ENCODE results near the gene CREB3.

DNA sequence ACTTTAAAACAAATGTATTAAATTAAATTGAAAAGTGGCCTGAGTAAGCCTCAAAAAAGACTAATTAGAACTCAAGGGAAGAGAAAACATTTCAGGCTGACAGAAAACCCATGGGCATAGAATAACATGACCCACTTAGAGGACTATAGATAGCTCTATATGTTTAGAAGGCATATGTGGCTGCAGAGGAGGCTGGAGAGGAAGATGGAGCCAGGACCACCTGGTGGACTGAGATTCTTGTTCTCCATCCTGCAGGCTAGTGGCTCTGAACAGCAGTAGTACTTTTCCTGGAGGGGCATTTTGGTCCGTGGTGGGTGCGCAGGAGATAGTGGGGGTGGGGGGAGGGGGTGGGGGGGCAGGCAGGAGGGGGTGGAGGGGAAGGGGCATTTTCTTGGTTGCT is 48.6 kb downstream of the CREB3 start:
- no peak for TF ChIP-seq EP300 (IDR thresholded peaks at IDR 0.05; ENCODE audit: borderline replicate concordance)
- TF ChIP-seq, protein P1, sequence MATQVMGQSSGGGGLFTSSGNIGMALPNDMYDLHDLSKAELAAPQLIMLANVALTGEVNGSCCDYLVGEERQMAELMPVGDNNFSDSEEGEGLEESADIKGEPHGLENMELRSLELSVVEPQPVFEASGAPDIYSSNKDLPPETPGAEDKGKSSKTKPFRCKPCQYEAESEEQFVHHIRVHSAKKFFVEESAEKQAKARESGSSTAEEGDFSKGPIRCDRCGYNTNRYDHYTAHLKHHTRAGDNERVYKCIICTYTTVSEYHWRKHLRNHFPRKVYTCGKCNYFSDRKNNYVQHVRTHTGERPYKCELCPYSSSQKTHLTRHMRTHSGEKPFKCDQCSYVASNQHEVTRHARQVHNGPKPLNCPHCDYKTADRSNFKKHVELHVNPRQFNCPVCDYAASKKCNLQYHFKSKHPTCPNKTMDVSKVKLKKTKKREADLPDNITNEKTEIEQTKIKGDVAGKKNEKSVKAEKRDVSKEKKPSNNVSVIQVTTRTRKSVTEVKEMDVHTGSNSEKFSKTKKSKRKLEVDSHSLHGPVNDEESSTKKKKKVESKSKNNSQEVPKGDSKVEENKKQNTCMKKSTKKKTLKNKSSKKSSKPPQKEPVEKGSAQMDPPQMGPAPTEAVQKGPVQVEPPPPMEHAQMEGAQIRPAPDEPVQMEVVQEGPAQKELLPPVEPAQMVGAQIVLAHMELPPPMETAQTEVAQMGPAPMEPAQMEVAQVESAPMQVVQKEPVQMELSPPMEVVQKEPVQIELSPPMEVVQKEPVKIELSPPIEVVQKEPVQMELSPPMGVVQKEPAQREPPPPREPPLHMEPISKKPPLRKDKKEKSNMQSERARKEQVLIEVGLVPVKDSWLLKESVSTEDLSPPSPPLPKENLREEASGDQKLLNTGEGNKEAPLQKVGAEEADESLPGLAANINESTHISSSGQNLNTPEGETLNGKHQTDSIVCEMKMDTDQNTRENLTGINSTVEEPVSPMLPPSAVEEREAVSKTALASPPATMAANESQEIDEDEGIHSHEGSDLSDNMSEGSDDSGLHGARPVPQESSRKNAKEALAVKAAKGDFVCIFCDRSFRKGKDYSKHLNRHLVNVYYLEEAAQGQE (IDR thresholded peaks at IDR 0.05; ENCODE audit: low read depth), result no peak
- no peak for TF ChIP-seq FOXM1 (IDR thresholded peaks at IDR 0.05; ENCODE audit: borderline replicate concordance, low read depth)
- no peak for TF ChIP-seq CREB1 (IDR thresholded peaks at IDR 0.05; ENCODE audit: low read depth)
- no peak for TF ChIP-seq ZBTB7A (IDR thresholded peaks at IDR 0.05; ENCODE audit: low read depth)
- TF ChIP-seq RAD21 (IDR thresholded peaks at IDR 0.05; ENCODE audit: low read depth), result no peak
- TF ChIP-seq CEBPB (IDR thresholded peaks at IDR 0.05), result no peak
- no peak for TF ChIP-seq TEAD4 (IDR thresholded peaks at IDR 0.05)

Measured in Ishikawa (cell line).